Transverse colon (tissue), 4 donors: ENCODE measurements around the gene CNTNAP2.

Experiments
- EP300 ChIP-seq: sonication (generic); formaldehyde crosslinking; IDR thresholded peaks from one replicate; pipeline ENCODE4 v1.6.1; 2017; ENCODE audit warnings: antibody characterized with exemption, low read depth
- POLR2A ChIP-seq: fragments of 450-650 bp; IDR thresholded peaks from one replicate; pipeline ENCODE4 v1.6.1; 2016; ENCODE audit warnings: antibody characterized with exemption, mild to moderate bottlenecking, moderate library complexity
- POLR2AphosphoS5 ChIP-seq, 3 donors: sonication (generic); formaldehyde crosslinking; IDR thresholded peaks; one replicate each; pipeline ENCODE4 v1.6.1; 2016; ENCODE audit warnings: antibody characterized with exemption in 3 of 3
- TF ChIP-seq, protein P1 (sequence below), 5 experiments: fragments of 200-600 bp in 3 of 5; fragments of 450-650 bp in 2 of 5; sonication (generic) in 3 of 5; IDR thresholded peaks; 1 replicate in 2 of 5; 2 replicates in 3 of 5; pipeline ENCODE4 v1.5.1; 2016 to 2017; ENCODE audit warnings: antibody characterized with exemption in 5 of 5, inconsistent platforms in 3 of 5, mild to moderate bottlenecking in 2 of 5, moderate library complexity in 1 of 5

DNA sequence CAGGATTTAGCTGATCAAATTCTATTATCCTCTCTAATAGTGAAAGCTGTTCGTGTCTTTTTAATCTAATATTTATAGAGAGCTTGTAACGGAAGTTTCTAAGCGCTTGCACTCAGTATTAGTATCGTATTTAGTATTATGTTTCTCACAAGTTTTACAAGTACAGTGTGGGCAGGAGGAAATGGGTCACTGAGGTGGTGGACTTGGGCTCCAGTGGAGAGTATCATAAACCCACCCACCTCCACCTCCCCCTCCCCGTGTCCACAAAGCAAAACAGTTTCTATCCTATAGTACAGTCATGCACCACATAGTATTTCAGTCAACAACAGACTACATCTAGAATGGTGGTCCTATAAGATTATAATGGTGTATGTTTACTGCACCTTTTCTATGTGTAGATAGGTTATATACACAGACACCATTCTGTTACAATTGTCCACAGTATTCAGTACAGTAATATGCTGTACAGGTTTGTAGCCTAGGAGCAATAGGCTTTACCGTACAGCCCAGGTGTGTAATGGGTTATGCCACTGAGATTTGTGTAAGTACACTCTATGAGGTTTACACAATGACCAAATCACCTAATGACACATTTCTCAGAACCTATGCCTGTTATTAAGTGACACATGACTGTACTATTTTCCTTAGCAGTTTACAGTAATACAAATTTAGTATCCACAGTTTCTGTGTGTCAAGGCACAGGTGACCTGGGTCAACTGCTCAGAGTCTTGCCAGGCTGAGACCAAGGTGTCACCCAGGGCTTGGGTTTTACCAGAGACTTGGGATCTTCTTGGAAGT lies 1452.7 kb downstream of the CNTNAP2 start:
- no peak for TF ChIP-seq POLR2A
- TF ChIP-seq, protein P1, sequence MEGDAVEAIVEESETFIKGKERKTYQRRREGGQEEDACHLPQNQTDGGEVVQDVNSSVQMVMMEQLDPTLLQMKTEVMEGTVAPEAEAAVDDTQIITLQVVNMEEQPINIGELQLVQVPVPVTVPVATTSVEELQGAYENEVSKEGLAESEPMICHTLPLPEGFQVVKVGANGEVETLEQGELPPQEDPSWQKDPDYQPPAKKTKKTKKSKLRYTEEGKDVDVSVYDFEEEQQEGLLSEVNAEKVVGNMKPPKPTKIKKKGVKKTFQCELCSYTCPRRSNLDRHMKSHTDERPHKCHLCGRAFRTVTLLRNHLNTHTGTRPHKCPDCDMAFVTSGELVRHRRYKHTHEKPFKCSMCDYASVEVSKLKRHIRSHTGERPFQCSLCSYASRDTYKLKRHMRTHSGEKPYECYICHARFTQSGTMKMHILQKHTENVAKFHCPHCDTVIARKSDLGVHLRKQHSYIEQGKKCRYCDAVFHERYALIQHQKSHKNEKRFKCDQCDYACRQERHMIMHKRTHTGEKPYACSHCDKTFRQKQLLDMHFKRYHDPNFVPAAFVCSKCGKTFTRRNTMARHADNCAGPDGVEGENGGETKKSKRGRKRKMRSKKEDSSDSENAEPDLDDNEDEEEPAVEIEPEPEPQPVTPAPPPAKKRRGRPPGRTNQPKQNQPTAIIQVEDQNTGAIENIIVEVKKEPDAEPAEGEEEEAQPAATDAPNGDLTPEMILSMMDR (IDR thresholded peaks at IDR 0.05): no peak
- TF ChIP-seq POLR2AphosphoS5 (IDR thresholded peaks at IDR 0.05): no peak
- TF ChIP-seq EP300: no peak
